NCI-H128 (cell line): ENCODE data around the gene SLC25A46.
"Not testable (repeated sequence)": the region's sequence is repeated elsewhere in the genome, so short reads cannot be mapped to it uniquely, and the experiment has no call there.

ENCODE experiments used
- DNase-seq: peaks from one replicate; lab custom pipeline; 2025; ENCODE audit not compliant: unreplicated experiment; lab: John Stamatoyannopoulos, UW

SLC25A46 gene

GRCh38 chr5:110754181-110754580, 15.4 kb downstream of the SLC25A46 start:
- no peak for DNase-seq

GRCh38 chr5:110757118-110757729, 18.4 kb downstream of the SLC25A46 start:
- DNase-seq = no peak

GRCh38 chr5:110760158-110760557, 21.4 kb downstream of the SLC25A46 start:
- no peak for DNase-seq

- DNase-seq = no peak
Observed at GRCh38 chr5:110768138-110768860, 29.5 kb downstream of the SLC25A46 start.

- DNase-seq = no peak
Observed at GRCh38 chr5:110769000-110769681, 30.3 kb downstream of the SLC25A46 start.

- no peak for DNase-seq
Observed at GRCh38 chr5:110770286-110770685, 31.5 kb downstream of the SLC25A46 start.

GRCh38 chr5:110784901-110785300, 46.1 kb downstream of the SLC25A46 start:
- DNase-seq = no peak

GRCh38 chr5:110785356-110785755, 46.5 kb downstream of the SLC25A46 start:
- DNase-seq = no peak

- DNase-seq = not testable (repeated sequence)
Observed at GRCh38 chr5:110788006-110788405, 49.2 kb downstream of the SLC25A46 start.

GRCh38 chr5:110790673-110791072, 51.9 kb downstream of the SLC25A46 start:
- DNase-seq = no peak

GRCh38 chr5:110802998-110803397, 64.2 kb downstream of the SLC25A46 start:
- no peak for DNase-seq

- no peak for DNase-seq
Observed at GRCh38 chr5:110803467-110804326, 64.9 kb downstream of the SLC25A46 start.

GRCh38 chr5:110807169-110807568, 68.4 kb downstream of the SLC25A46 start:
- no peak for DNase-seq

- no peak for DNase-seq
Observed at GRCh38 chr5:110809006-110809405, 70.2 kb downstream of the SLC25A46 start.
